HepG2 (cell line): ENCODE results near the gene EREG. TPM values are rescaled to one million over a fixed set of nuclear protein-coding genes. Genes with fewer than 3 reads are reported as not detected.

Experiments used
- ARNTL ChIP-seq: sonication (generic); formaldehyde crosslinking; IDR thresholded peaks from 2 replicates; pipeline ENCODE4 v1.4.0; 2020; ENCODE audit warnings: mild to moderate bottlenecking, missing genetic modification reagents
- CEBPB ChIP-seq: IDR thresholded peaks from 2 replicates; pipeline ENCODE4 v1.6.1; 2011; ENCODE audit warnings: low read depth, low read length, improper control_type of control experiment, borderline replicate concordance
- ERF ChIP-seq: IDR thresholded peaks from 2 replicates; pipeline ENCODE4 v1.6.1; 2018; ENCODE audit warnings: missing biosample characterization, missing genetic modification reagents
- HCFC1 ChIP-seq: fragments of 150-350 bp; IDR thresholded peaks from 2 replicates; pipeline ENCODE4 v1.6.1; 2014; ENCODE audit warnings: low read depth, low read length
- MBD4 ChIP-seq: IDR thresholded peaks from 2 replicates; pipeline ENCODE4 v1.6.1; 2012; ENCODE audit warnings: low read length, inconsistent platforms, borderline replicate concordance
- NFYB ChIP-seq: sonication (generic); formaldehyde crosslinking; IDR thresholded peaks from 2 replicates; pipeline ENCODE4 v1.4.0; 2020; ENCODE audit warnings: missing genetic modification reagents
- PCBP2 ChIP-seq: fragments of 200-400 bp; formaldehyde crosslinking; optimal IDR thresholded peaks from 2 replicates; pipeline ENCODE3; 2018; ENCODE audit warnings: low read length, low read depth; ENCODE audit not compliant: poor library complexity, severe bottlenecking
- SMC3 ChIP-seq: IDR thresholded peaks from 2 replicates; pipeline ENCODE4 v1.6.1; 2011; ENCODE audit warnings: low read length, improper control_type of control experiment
- TCF7L2 ChIP-seq: IDR thresholded peaks from 2 replicates; pipeline ENCODE4 v1.6.1; 2011; ENCODE audit warnings: mild to moderate bottlenecking, low read depth, low read length, moderate library complexity
- polyA plus RNA-seq, 8 experiments: library from polyadenylated mRNA; depleted of rRNA in 3 of 8; stranded (reverse) in 7 of 8; unstranded in 1 of 8; fragments of >200 nt; fragmentation: Illumina TruSeq in 4 of 8; extraction: Trizol in 4 of 8; gene quantifications; 2 replicates each; pipeline versions ENCODE4 v1.2.1 to v1.2.3, GENCODE V29; 2011 to 2016; ENCODE audit warnings: low read depth in 4 of 8, missing spikeins in 1 of 8, mixed read lengths in 1 of 8; ENCODE audit not compliant: insufficient read depth in 1 of 8
- total RNA-seq, 5 experiments: library from RNA; depleted of rRNA; stranded (reverse); fragments of >200 nt; fragmentation: Illumina TruSeq; extraction: Trizol; gene quantifications; 2 replicates each; pipeline ENCODE4 v1.2.3, GENCODE V29; 2016; ENCODE audit warnings: low read depth in 1 of 5
- TF ChIP-seq, protein P1 (sequence below): IDR thresholded peaks from 2 replicates; pipeline ENCODE4 v1.6.1; 2016; ENCODE audit warnings: control low read depth
- TF ChIP-seq, protein P2 (sequence below): sonication (generic); formaldehyde crosslinking; IDR thresholded peaks from 2 replicates; pipeline ENCODE4 v1.4.0; 2020; ENCODE audit warnings: low read depth, missing genetic modification reagents
- TF ChIP-seq, protein P3 (sequence below): fragments of 450-650 bp; IDR thresholded peaks from 2 replicates; pipeline ENCODE4 v1.6.1; 2016
- TF ChIP-seq, protein P4 (sequence below): sonication (generic); formaldehyde crosslinking; IDR thresholded peaks from 2 replicates; pipeline ENCODE4 v1.4.0; 2020; ENCODE audit warnings: mild to moderate bottlenecking, missing genetic modification reagents
- TF ChIP-seq, protein P5 (sequence below): fragments of 450-650 bp; IDR thresholded peaks from 2 replicates; pipeline ENCODE4 v1.6.1; 2017; ENCODE audit warnings: mild to moderate bottlenecking
- TF ChIP-seq, protein P6 (sequence below): IDR thresholded peaks from 2 replicates; pipeline ENCODE4 v1.6.1; 2016; ENCODE audit warnings: missing genetic modification reagents, missing compliant biosample characterization
- TF ChIP-seq, protein P7 (sequence below): sonication (generic); formaldehyde crosslinking; IDR thresholded peaks from 2 replicates; pipeline ENCODE4 v1.4.0; 2020; ENCODE audit warnings: missing genetic modification reagents, borderline replicate concordance

EREG gene
- total and polyA plus RNA-seq, 2 of the 13 experiments (the other 11 are each of a cell fraction or from before 2014, with no cell fraction given) = 0.11 to 0.13 TPM

DNA sequence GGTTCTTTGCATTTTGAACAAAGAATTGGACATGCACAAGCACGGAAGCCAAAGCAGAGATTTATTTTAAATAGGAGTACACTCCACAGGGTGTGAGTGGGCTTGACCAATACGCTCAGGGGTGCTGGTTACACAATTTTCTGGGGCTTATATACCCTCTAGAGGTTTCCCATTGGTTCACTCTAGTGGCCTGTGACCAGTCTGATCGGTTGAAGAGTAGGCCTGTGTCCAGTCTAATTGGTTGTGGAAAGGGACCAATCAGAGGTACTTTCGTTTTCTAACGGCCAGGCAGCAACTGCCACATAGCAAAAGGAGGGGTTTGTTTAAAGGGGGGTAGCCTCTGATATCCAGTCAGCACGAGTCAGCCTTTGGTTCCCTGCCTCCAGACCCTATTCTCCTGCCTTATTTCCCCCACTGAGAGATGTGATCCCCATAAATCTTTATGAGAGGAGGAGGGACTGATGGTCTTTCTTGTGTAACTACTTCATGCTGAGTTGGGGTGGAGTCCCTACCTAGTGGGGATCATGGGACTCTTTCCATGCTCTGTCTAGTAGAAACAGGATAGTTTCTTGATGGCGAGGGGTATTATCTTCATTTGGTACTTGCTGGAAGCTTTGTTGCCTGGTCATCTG, 68.7 kb downstream of the EREG start (continued):
- TF ChIP-seq, protein P1, sequence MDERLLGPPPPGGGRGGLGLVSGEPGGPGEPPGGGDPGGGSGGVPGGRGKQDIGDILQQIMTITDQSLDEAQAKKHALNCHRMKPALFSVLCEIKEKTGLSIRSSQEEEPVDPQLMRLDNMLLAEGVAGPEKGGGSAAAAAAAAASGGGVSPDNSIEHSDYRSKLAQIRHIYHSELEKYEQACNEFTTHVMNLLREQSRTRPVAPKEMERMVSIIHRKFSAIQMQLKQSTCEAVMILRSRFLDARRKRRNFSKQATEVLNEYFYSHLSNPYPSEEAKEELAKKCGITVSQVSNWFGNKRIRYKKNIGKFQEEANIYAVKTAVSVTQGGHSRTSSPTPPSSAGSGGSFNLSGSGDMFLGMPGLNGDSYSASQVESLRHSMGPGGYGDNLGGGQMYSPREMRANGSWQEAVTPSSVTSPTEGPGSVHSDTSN (CRISPR knock-in tag) = no peak
- TF ChIP-seq CEBPB (peak; percentile 34; the same call in 1 of the 2 replicates), PCBP2 (no peak), TCF7L2 (no peak), MBD4 (no peak), SMC3 (no peak), NFYB (CRISPR knock-in tag) (peak; percentile 67), HCFC1 (0 out of 2 replicates have a peak, but pooled peaks have one; percentile 19), ARNTL (CRISPR knock-in tag) (no peak), ERF (no peak)
- TF ChIP-seq, protein P2, sequence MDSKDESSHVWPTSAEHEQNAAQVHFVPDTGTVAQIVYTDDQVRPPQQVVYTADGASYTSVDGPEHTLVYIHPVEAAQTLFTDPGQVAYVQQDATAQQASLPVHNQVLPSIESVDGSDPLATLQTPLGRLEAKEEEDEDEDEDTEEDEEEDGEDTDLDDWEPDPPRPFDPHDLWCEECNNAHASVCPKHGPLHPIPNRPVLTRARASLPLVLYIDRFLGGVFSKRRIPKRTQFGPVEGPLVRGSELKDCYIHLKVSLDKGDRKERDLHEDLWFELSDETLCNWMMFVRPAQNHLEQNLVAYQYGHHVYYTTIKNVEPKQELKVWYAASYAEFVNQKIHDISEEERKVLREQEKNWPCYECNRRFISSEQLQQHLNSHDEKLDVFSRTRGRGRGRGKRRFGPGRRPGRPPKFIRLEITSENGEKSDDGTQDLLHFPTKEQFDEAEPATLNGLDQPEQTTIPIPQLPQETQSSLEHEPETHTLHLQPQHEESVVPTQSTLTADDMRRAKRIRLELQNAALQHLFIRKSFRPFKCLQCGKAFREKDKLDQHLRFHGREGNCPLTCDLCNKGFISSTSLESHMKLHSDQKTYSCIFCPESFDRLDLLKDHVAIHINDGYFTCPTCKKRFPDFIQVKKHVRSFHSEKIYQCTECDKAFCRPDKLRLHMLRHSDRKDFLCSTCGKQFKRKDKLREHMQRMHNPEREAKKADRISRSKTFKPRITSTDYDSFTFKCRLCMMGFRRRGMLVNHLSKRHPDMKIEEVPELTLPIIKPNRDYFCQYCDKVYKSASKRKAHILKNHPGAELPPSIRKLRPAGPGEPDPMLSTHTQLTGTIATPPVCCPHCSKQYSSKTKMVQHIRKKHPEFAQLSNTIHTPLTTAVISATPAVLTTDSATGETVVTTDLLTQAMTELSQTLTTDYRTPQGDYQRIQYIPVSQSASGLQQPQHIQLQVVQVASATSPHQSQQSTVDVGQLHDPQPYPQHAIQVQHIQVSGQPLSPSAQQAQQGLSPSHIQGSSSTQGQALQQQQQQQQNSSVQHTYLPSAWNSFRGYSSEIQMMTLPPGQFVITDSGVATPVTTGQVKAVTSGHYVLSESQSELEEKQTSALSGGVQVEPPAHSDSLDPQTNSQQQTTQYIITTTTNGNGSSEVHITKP (CRISPR knock-in tag) = 0 out of 2 replicates have a peak, but pooled peaks have one; percentile 47
- TF ChIP-seq, protein P3, sequence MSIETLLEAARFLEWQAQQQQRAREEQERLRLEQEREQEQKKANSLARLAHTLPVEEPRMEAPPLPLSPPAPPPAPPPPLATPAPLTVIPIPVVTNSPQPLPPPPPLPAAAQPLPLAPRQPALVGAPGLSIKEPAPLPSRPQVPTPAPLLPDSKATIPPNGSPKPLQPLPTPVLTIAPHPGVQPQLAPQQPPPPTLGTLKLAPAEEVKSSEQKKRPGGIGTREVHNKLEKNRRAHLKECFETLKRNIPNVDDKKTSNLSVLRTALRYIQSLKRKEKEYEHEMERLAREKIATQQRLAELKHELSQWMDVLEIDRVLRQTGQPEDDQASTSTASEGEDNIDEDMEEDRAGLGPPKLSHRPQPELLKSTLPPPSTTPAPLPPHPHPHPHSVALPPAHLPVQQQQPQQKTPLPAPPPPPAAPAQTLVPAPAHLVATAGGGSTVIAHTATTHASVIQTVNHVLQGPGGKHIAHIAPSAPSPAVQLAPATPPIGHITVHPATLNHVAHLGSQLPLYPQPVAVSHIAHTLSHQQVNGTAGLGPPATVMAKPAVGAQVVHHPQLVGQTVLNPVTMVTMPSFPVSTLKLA = no peak
- TF ChIP-seq, protein P4, sequence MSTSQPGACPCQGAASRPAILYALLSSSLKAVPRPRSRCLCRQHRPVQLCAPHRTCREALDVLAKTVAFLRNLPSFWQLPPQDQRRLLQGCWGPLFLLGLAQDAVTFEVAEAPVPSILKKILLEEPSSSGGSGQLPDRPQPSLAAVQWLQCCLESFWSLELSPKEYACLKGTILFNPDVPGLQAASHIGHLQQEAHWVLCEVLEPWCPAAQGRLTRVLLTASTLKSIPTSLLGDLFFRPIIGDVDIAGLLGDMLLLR (CRISPR knock-in tag) = no peak
- TF ChIP-seq, protein P5, sequence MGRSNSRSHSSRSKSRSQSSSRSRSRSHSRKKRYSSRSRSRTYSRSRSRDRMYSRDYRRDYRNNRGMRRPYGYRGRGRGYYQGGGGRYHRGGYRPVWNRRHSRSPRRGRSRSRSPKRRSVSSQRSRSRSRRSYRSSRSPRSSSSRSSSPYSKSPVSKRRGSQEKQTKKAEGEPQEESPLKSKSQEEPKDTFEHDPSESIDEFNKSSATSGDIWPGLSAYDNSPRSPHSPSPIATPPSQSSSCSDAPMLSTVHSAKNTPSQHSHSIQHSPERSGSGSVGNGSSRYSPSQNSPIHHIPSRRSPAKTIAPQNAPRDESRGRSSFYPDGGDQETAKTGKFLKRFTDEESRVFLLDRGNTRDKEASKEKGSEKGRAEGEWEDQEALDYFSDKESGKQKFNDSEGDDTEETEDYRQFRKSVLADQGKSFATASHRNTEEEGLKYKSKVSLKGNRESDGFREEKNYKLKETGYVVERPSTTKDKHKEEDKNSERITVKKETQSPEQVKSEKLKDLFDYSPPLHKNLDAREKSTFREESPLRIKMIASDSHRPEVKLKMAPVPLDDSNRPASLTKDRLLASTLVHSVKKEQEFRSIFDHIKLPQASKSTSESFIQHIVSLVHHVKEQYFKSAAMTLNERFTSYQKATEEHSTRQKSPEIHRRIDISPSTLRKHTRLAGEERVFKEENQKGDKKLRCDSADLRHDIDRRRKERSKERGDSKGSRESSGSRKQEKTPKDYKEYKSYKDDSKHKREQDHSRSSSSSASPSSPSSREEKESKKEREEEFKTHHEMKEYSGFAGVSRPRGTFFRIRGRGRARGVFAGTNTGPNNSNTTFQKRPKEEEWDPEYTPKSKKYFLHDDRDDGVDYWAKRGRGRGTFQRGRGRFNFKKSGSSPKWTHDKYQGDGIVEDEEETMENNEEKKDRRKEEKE = no peak
- TF ChIP-seq, protein P6, sequence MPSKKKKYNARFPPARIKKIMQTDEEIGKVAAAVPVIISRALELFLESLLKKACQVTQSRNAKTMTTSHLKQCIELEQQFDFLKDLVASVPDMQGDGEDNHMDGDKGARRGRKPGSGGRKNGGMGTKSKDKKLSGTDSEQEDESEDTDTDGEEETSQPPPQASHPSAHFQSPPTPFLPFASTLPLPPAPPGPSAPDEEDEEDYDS (CRISPR knock-in tag) = peak; percentile 35; the same call in 1 of the 2 replicates
- TF ChIP-seq, protein P7, sequence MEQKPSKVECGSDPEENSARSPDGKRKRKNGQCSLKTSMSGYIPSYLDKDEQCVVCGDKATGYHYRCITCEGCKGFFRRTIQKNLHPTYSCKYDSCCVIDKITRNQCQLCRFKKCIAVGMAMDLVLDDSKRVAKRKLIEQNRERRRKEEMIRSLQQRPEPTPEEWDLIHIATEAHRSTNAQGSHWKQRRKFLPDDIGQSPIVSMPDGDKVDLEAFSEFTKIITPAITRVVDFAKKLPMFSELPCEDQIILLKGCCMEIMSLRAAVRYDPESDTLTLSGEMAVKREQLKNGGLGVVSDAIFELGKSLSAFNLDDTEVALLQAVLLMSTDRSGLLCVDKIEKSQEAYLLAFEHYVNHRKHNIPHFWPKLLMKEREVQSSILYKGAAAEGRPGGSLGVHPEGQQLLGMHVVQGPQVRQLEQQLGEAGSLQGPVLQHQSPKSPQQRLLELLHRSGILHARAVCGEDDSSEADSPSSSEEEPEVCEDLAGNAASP = no peak
